HepG2 (cell line): Measurements from ENCODE around the gene ABHD2.

ENCODE experiments used
- BRD4 ChIP-seq: sonication (generic); formaldehyde crosslinking; IDR thresholded peaks from 2 replicates; pipeline ENCODE4 v1.4.0; 2020; ENCODE audit warnings: missing genetic modification reagents
- CTCF ChIP-seq: sonication (generic); formaldehyde crosslinking; IDR thresholded peaks from 2 replicates; pipeline ENCODE4 v1.5.0; 2020; ENCODE audit warnings: mild to moderate bottlenecking, missing genetic modification reagents, moderate library complexity
- EZH2 ChIP-seq: conservative IDR thresholded peaks from 2 replicates; pipeline ENCODE4 v1.6.1; 2012; ENCODE audit warnings: mild to moderate bottlenecking, low read depth, low read length, moderate library complexity
- FOXA1 ChIP-seq, 2 experiments: fragments of 450-650 bp in 1 of 2; sonication (generic) in 1 of 2; formaldehyde crosslinking in 1 of 2; IDR thresholded peaks; 2 replicates each; pipeline versions ENCODE4 v1.4.0 to v1.6.1; 2016 to 2020; ENCODE audit warnings: missing genetic modification reagents in 1 of 2
- GATAD1 ChIP-seq: IDR thresholded peaks from 2 replicates; pipeline ENCODE4 v1.6.1; 2016; ENCODE audit warnings: missing genetic modification reagents, missing compliant biosample characterization
- YY1 ChIP-seq: IDR thresholded peaks from 2 replicates; pipeline ENCODE4 v1.6.1; 2011; ENCODE audit warnings: low read length, low read depth, moderate library complexity, mild to moderate bottlenecking; ENCODE audit not compliant: insufficient read depth, insufficient replicate concordance
- ZBTB7A ChIP-seq: sonication (generic); formaldehyde crosslinking; IDR thresholded peaks from 2 replicates; pipeline ENCODE4 v1.8.0; 2022; ENCODE audit warnings: mild to moderate bottlenecking, missing genetic modification reagents
- ZKSCAN1 ChIP-seq: fragments of 150-350 bp; IDR thresholded peaks from 2 replicates; pipeline ENCODE4 v1.6.1; 2014; ENCODE audit warnings: low read length
- ZNF282 ChIP-seq: fragments of 450-650 bp; IDR thresholded peaks from 2 replicates; pipeline ENCODE4 v1.6.1; 2018; ENCODE audit not compliant: partially characterized antibody
- TF ChIP-seq, protein P1 (sequence below): IDR thresholded peaks from 2 replicates; pipeline ENCODE4 v1.6.1; 2012; ENCODE audit warnings: low read depth, low read length, improper control_type of control experiment
- TF ChIP-seq, protein P2 (sequence below): sonication (generic); formaldehyde crosslinking; IDR thresholded peaks from 2 replicates; pipeline ENCODE4 v1.4.0; 2020; ENCODE audit warnings: missing genetic modification reagents, mild to moderate bottlenecking, borderline replicate concordance
- TF ChIP-seq, protein P3 (sequence below): sonication (generic); formaldehyde crosslinking; IDR thresholded peaks from 2 replicates; pipeline ENCODE4 v1.4.0; 2020; ENCODE audit warnings: missing genetic modification reagents

DNA sequence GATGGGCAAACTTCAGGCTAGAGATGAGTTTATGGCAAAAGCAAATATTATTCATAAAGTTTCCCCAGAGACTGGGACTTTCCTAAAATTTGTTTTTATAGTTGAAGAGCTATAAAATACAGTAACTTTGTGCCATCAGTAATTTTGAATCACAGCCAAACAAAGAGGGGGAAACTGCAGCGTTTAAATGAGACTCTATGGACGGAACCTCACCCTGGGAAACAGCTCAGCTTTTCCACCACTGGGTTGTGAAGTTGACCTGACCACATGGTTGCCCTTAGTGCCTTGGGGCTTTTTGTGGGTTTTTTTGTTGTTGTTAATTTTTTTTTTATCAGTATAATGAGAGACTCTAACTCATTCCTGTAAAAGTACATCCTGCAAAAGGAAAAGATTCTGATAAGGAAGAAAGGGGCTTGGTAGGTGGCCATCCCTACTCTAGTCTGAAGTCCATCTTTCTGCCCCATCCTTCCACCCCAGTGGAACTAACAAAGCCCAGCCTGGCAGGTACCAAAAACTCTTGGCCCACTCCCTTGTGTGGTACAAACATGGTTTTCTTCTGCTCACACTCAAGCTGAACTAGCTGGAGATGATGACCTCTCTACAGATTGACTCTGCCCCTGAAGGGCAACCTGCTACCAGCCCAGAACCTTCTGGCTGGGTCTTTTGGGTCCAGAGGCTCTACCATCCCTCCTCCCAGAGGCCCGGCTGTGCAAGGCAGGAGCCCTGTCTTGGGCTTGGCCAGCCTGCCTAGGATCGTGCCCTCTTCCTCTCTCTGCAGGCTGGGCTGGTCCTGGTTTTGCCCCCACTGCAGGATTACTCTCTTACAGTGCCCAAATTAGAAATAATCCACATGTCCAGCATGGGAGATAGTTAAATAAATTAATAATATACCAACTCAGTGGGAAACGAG, 92.0 kb downstream of the ABHD2 start:
- TF ChIP-seq BRD4 (no peak), FOXA1 (IDR thresholded peaks at IDR 0.05) (no peak), FOXA1 (CRISPR knock-in tag; IDR thresholded peaks at IDR 0.05) (no peak), YY1 (no peak), ZNF282 (no peak), ZKSCAN1 (no peak), CTCF (no peak), GATAD1 (no peak), ZBTB7A (CRISPR knock-in tag) (no peak), EZH2 (no peak)
- TF ChIP-seq, protein P1, sequence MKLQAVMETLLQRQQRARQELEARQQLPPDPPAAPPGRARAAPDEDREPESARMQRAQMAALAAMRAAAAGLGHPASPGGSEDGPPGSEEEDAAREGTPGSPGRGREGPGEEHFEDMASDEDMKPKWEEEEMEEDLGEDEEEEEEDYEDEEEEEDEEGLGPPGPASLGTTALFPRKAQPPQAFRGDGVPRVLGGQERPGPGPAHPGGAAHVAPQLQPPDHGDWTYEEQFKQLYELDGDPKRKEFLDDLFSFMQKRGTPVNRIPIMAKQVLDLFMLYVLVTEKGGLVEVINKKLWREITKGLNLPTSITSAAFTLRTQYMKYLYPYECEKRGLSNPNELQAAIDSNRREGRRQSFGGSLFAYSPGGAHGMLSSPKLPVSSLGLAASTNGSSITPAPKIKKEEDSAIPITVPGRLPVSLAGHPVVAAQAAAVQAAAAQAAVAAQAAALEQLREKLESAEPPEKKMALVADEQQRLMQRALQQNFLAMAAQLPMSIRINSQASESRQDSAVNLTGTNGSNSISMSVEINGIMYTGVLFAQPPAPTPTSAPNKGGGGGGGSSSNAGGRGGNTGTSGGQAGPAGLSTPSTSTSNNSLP = no peak
- TF ChIP-seq, protein P2, sequence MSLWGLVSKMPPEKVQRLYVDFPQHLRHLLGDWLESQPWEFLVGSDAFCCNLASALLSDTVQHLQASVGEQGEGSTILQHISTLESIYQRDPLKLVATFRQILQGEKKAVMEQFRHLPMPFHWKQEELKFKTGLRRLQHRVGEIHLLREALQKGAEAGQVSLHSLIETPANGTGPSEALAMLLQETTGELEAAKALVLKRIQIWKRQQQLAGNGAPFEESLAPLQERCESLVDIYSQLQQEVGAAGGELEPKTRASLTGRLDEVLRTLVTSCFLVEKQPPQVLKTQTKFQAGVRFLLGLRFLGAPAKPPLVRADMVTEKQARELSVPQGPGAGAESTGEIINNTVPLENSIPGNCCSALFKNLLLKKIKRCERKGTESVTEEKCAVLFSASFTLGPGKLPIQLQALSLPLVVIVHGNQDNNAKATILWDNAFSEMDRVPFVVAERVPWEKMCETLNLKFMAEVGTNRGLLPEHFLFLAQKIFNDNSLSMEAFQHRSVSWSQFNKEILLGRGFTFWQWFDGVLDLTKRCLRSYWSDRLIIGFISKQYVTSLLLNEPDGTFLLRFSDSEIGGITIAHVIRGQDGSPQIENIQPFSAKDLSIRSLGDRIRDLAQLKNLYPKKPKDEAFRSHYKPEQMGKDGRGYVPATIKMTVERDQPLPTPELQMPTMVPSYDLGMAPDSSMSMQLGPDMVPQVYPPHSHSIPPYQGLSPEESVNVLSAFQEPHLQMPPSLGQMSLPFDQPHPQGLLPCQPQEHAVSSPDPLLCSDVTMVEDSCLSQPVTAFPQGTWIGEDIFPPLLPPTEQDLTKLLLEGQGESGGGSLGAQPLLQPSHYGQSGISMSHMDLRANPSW (CRISPR knock-in tag) = no peak
- TF ChIP-seq, protein P3, sequence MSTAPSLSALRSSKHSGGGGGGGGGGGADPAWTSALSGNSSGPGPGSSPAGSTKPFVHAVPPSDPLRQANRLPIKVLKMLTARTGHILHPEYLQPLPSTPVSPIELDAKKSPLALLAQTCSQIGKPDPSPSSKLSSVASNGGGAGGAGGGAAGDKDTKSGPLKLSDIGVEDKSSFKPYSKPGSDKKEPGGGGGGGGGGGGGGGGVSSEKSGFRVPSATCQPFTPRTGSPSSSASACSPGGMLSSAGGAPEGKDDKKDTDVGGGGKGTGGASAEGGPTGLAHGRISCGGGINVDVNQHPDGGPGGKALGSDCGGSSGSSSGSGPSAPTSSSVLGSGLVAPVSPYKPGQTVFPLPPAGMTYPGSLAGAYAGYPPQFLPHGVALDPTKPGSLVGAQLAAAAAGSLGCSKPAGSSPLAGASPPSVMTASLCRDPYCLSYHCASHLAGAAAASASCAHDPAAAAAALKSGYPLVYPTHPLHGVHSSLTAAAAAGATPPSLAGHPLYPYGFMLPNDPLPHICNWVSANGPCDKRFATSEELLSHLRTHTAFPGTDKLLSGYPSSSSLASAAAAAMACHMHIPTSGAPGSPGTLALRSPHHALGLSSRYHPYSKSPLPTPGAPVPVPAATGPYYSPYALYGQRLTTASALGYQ (CRISPR knock-in tag) = no peak
